K562 (cell line): Measurements from ENCODE around the gene KLHDC7B. TPM values are rescaled to one million over a fixed set of nuclear protein-coding genes. Genes with fewer than 3 reads are reported as not detected.
A peak's percentile ranks its signal among the peaks of the same experiment; 100 is the strongest.

Source experiments
- ATF2 ChIP-seq: sonication (generic); formaldehyde crosslinking; IDR thresholded peaks from 2 replicates; pipeline ENCODE4 v1.8.1; 2022; ENCODE audit warnings: missing genetic modification reagents
- CTCFL ChIP-seq: IDR thresholded peaks from 2 replicates; pipeline ENCODE4 v1.6.1; 2011; ENCODE audit warnings: borderline replicate concordance, low read depth, mild to moderate bottlenecking, moderate library complexity, low read length; ENCODE audit not compliant: insufficient read depth, poor library complexity, severe bottlenecking
- EHMT2 ChIP-seq: fragments of 450-650 bp; IDR thresholded peaks from 2 replicates; pipeline ENCODE4 v1.6.1; 2018; ENCODE audit warnings: antibody characterized with exemption
- FOSL1 ChIP-seq: fragments of 200-800 bp; sonication (Bioruptor generic); conservative IDR thresholded peaks from 2 replicates; pipeline ENCODE4 v1.6.1; 2016; ENCODE audit warnings: missing genetic modification characterization, missing compliant biosample characterization
- FOXK2 ChIP-seq, 2 experiments: fragments of 450-650 bp; IDR thresholded peaks in 1 of 2; conservative IDR thresholded peaks in 1 of 2; 2 replicates each; pipeline ENCODE4 v1.6.1; 2016; ENCODE audit warnings: low read depth in 2 of 2, mild to moderate bottlenecking in 1 of 2
- ID3 ChIP-seq, 2 experiments: fragments of 250-450 bp in 1 of 2; fragments of 450-650 bp in 1 of 2; sonication (Bioruptor Pico) in 1 of 2; IDR thresholded peaks; 2 replicates each; pipeline versions ENCODE4 v1.6.1 to v1.8.0; 2016 to 2021; ENCODE audit warnings: mild to moderate bottlenecking in 2 of 2, moderate library complexity in 2 of 2, missing compliant biosample characterization in 1 of 2, missing genetic modification characterization in 1 of 2
- JUNB ChIP-seq: fragments of 450-650 bp; formaldehyde crosslinking; conservative IDR thresholded peaks from 2 replicates; pipeline ENCODE4 v1.4.0; 2020; ENCODE audit warnings: mild to moderate bottlenecking
- KAT8 ChIP-seq: fragments of 450-650 bp; IDR thresholded peaks from 2 replicates; pipeline ENCODE4 v1.6.1; 2016; ENCODE audit warnings: low read depth, mild to moderate bottlenecking
- MAX ChIP-seq: sonication (generic); formaldehyde crosslinking; IDR thresholded peaks from 2 replicates; pipeline ENCODE4 v1.9.0; 2022; ENCODE audit warnings: mild to moderate bottlenecking, missing genetic modification reagents
- NONO ChIP-seq, 2 experiments: fragments of 200-400 bp in 1 of 2; fragments of 450-650 bp in 1 of 2; formaldehyde crosslinking in 1 of 2; IDR thresholded peaks; 2 replicates each; pipeline ENCODE4 v1.6.1; 2017; ENCODE audit warnings: low read depth in 2 of 2, mild to moderate bottlenecking in 2 of 2, moderate library complexity in 2 of 2, low read length in 1 of 2
- PCBP1 ChIP-seq: fragments of 200-400 bp; formaldehyde crosslinking; IDR thresholded peaks from 2 replicates; pipeline ENCODE4 v1.6.1; 2018; ENCODE audit warnings: mild to moderate bottlenecking, low read depth, low read length; ENCODE audit not compliant: poor library complexity, severe bottlenecking
- RBM17 ChIP-seq: fragments of 200-400 bp; formaldehyde crosslinking; IDR thresholded peaks from 2 replicates; pipeline ENCODE4 v1.6.1; 2017; ENCODE audit warnings: low read depth, mild to moderate bottlenecking, low read length, borderline replicate concordance
- SNAPC5 ChIP-seq: fragments of 250-450 bp; sonication (Bioruptor Pico); IDR thresholded peaks from 2 replicates; pipeline ENCODE4 v1.8.0; 2021; ENCODE audit warnings: moderate library complexity, mild to moderate bottlenecking, inconsistent platforms
- TBL1XR1 ChIP-seq, 2 experiments: IDR thresholded peaks; 2 replicates each; pipeline ENCODE4 v1.6.1; 2012; ENCODE audit warnings: improper control_type of control experiment in 2 of 2, low read length in 2 of 2, mild to moderate bottlenecking in 1 of 2
- VEZF1 ChIP-seq: fragments of 200-800 bp; sonication (Bioruptor generic); IDR thresholded peaks from 2 replicates; pipeline ENCODE4 v1.6.1; 2017; ENCODE audit warnings: missing genetic modification characterization, missing compliant biosample characterization
- ZNF124 ChIP-seq: sonication (generic); formaldehyde crosslinking; IDR thresholded peaks from 2 replicates; pipeline ENCODE4 v1.8.1; 2022; ENCODE audit warnings: missing genetic modification reagents
- ZNF354B ChIP-seq: fragments of 250-450 bp; sonication (Bioruptor Pico); IDR thresholded peaks from 2 replicates; pipeline ENCODE4 v1.4.0; 2020
- ZNF408 ChIP-seq: fragments of 250-450 bp; sonication (Bioruptor Pico); IDR thresholded peaks from 2 replicates; pipeline ENCODE4 v1.4.0; 2020; ENCODE audit warnings: low read depth, mild to moderate bottlenecking, moderate library complexity
- ZNF717 ChIP-seq: fragments of 250-450 bp; sonication (Bioruptor Pico); IDR thresholded peaks from 2 replicates; pipeline ENCODE4 v1.5.0; 2021
- ZNF780A ChIP-seq: fragments of 250-450 bp; sonication (Bioruptor Pico); IDR thresholded peaks from 2 replicates; pipeline ENCODE4 v1.5.0; 2021; ENCODE audit warnings: mild to moderate bottlenecking
- ZSCAN29 ChIP-seq: fragments of 450-650 bp; IDR thresholded peaks from 2 replicates; pipeline ENCODE4 v1.6.1; 2017
- polyA plus RNA-seq, 8 experiments: library from polyadenylated mRNA; depleted of rRNA in 4 of 8; stranded (reverse) in 5 of 8; unstranded in 3 of 8; fragments of >200 nt; fragmentation: Nextera tagmentation in 2 of 8; fragmentation: Illumina TruSeq in 1 of 8; extraction: Ambion mirVana in 2 of 8; extraction: Trizol in 1 of 8; gene quantifications; 2 replicates each; pipeline versions ENCODE4 v1.2.1 to v1.2.3, GENCODE V29; 2011 to 2014; ENCODE audit warnings: inconsistent platforms in 1 of 8, missing spikeins in 1 of 8
- total RNA-seq, 7 experiments: library from RNA; depleted of rRNA in 6 of 7; stranded (reverse); fragments of >200 nt in 6 of 7; fragmentation: Illumina TruSeq in 2 of 7; extraction: Trizol in 2 of 7; gene quantifications; 2 replicates each; pipeline versions ENCODE4 v1.2.1 to v1.2.3, GENCODE V29; 2011 to 2021; ENCODE audit warnings: low replicate concordance in 1 of 7

Gene KLHDC7B
- total and polyA plus RNA-seq, 9 of the 15 experiments (the other 6 are each of a cell fraction or from before 2014, with no cell fraction given): 0.04 to 0.22 (median 0.05) TPM; not detected in 4

GRCh38 chr22:50525104-50525857, 20.4 kb upstream of the KLHDC7B start, which contains the start of gene SCO2 (continued):
- TF ChIP-seq EHMT2 (no peak), ID3 (CRISPR knock-in tag; IDR thresholded peaks at IDR 0.05) (no peak), ID3 (tag; IDR thresholded peaks at IDR 0.05) (peak; percentile 70; the same call in 1 of the 2 replicates), VEZF1 (peak; percentile 61; the same call in 1 of the 2 replicates), ZNF408 (CRISPR knock-in tag) (no peak), ZNF717 (0 out of 2 replicates have a peak, but pooled peaks have one; percentile 83), SNAPC5 (no peak), TBL1XR1 (IDR thresholded peaks at IDR 0.05; ENCODE audit: low read length in 2 of 2) (no peak), PCBP1 (peak; percentile 81), ZSCAN29 (no peak), KAT8 (no peak), NONO (IDR thresholded peaks at IDR 0.05; ENCODE audit: low read depth in 2 of 2, low read length in 1 of 2) (no peak), ATF2 (CRISPR knock-in tag) (no peak), FOSL1 (tag) (peak; percentile 19; the same call in 1 of the 2 replicates), FOXK2 (conservative IDR thresholded peaks at IDR 0.05 in 1 of 2, IDR thresholded peaks at IDR 0.05 in 1 of 2; ENCODE audit: low read depth in 2 of 2) (peak in 1 of 2 experiments; percentile 49; a peak in 1 of 4 replicates), RBM17 (no peak), ZNF354B (CRISPR knock-in tag) (no peak), ZNF780A (no peak), ZNF124 (CRISPR knock-in tag) (no peak), MAX (CRISPR knock-in tag) (peak; percentile 85), CTCFL (peak; percentile 28), JUNB (CRISPR knock-in tag) (no peak)
